Stomach (tissue), 9 donors: ENCODE results near the gene PLK5. TPM values are rescaled to one million over a fixed set of nuclear protein-coding genes. Genes with fewer than 3 reads are reported as not detected.
A peak's percentile ranks its signal among the peaks of the same experiment; 100 is the strongest.

Experiments
- DNase-seq, 2 donors: peaks; one replicate each; pipeline versions ENCODE4 v3.0.0 to v3.0.0-alpha.2; 2013 to 2019
- H3K27ac ChIP-seq, 5 donors: fragments of 200-600 bp in 4 of 5; sonication (generic) in 4 of 5; one replicate each; pipeline ENCODE4 v1.5.1; 2013 to 2019; ENCODE audit warnings: mild to moderate bottlenecking in 1 of 5, moderate library complexity in 1 of 5
- H3K27me3 ChIP-seq, 3 donors: fragments of 200-600 bp; sonication (generic); one replicate each; pipeline ENCODE4 v1.5.1; 2017 to 2019; ENCODE audit warnings: mixed run types in 1 of 3
- H3K36me3 ChIP-seq, 4 donors: fragments of 200-600 bp; sonication (generic); 1 replicate in 3 of 4; 2 replicates in 1 of 4; pipeline ENCODE4 v1.5.1; 2016 to 2019
- H3K4me1 ChIP-seq, 4 donors: fragments of 200-600 bp; sonication (generic); one replicate each; pipeline ENCODE4 v1.5.1; 2016 to 2019
- H3K4me3 ChIP-seq, 4 donors: fragments of 200-600 bp; sonication (generic) in 3 of 4; one replicate each; pipeline ENCODE4 v1.5.1; 2016 to 2019; ENCODE audit warnings: mild to moderate bottlenecking in 1 of 4
- H3K9me3 ChIP-seq, 4 donors: fragments of 200-600 bp; sonication (generic); one replicate each; pipeline ENCODE4 v1.5.1; 2016 to 2019
- EP300 ChIP-seq: sonication (generic); formaldehyde crosslinking; IDR thresholded peaks from one replicate; pipeline ENCODE4 v1.6.1; 2017; ENCODE audit warnings: antibody characterized with exemption
- POLR2A ChIP-seq, 4 donors: fragments of 450-650 bp; IDR thresholded peaks; one replicate each; pipeline ENCODE4 v1.6.1; 2016; ENCODE audit warnings: antibody characterized with exemption in 4 of 4, control low read depth in 2 of 4, mild to moderate bottlenecking in 1 of 4, moderate library complexity in 1 of 4
- POLR2AphosphoS5 ChIP-seq, 3 donors: sonication (generic); formaldehyde crosslinking; IDR thresholded peaks; one replicate each; pipeline ENCODE4 v1.6.1; 2016; ENCODE audit warnings: antibody characterized with exemption in 3 of 3
- WGBS, 5 donors: extraction: QIAGEN DNeasy Blood & Tissue Kit in 3 of 5; methylation state at CpG; one replicate each; pipeline versions ENCODE4 v1.1.5 to v1.1.7; 2013 to 2018; 5-methylcytosine and 5-hydroxymethylcytosine counted together
- intact Hi-C: fragments of 100-400 bp; cut with DNase I; formaldehyde crosslinking; loops from one replicate; pipeline ENCODE4 v1.15.1; 2023; ENCODE audit warnings: low total_unique reads
- polyA plus RNA-seq, 3 donors: library from polyadenylated mRNA; stranded (reverse); fragments of 200-250 nt; gene quantifications; one replicate each; pipeline ENCODE4 v1.2.3, GENCODE V29; 2013
- total RNA-seq, 5 donors: library from RNA; depleted of rRNA; stranded (reverse); fragments of >200 nt; gene quantifications; one replicate each; pipeline versions ENCODE4 v1.1.0 to v1.2.3, GENCODE V29; 2014 to 2016
- TF ChIP-seq, protein P1 (sequence below), 7 experiments: fragments of 450-650 bp in 4 of 7; fragments of 200-600 bp in 3 of 7; sonication (generic) in 3 of 7; IDR thresholded peaks; one replicate each; pipeline ENCODE4 v1.5.1; 2016 to 2019; ENCODE audit warnings: antibody characterized with exemption in 7 of 7, control low read depth in 2 of 7, mild to moderate bottlenecking in 1 of 7
- donor health status: healthy with polysubstance abuse.
- donor health status: Bipolar disorder and iron deficiency.
- donor health status: healthy.

PLK5 gene
- total and polyA plus RNA-seq, 8 donors, result 0.12 to 0.80 TPM; not detected in 6

DNA sequence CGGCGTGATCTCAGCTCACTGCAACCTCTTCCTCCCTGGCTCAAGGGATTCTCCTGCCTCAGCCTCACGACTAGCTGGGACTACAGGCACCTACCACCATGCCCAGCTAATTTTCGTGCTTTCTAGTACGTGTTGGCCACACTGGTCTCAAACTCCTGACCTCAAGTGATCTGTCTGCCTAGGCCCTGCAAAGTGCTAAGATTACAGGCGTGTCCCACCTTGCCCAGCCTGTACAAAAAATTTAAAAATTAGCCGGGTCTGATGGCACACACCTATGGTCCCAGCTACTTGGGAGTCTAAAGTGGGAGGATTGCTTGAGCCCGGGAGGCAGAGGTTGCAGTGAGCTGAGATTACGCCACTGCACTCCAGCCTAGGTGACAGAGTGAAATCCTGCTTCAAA, 48.9 kb downstream of the PLK5 start:
- DNase-seq, result no peak
- Histone ChIP-seq H3K27ac (no peak overlapping the region), H3K36me3 (peaks cover 11 to 19% (median 17%) of the 10 kb centered on the region in 4 donors), H3K27me3 (peaks cover 0 to 4% (median 0%) of the 10 kb centered on the region in 3 donors), H3K4me3 (no peak overlapping the region), H3K9me3 (no peaks in the 10 kb centered on the region), H3K4me1 (peaks cover 5 to 9% (median 7%) of the 10 kb centered on the region in 4 donors)
- TF ChIP-seq, protein P1, sequence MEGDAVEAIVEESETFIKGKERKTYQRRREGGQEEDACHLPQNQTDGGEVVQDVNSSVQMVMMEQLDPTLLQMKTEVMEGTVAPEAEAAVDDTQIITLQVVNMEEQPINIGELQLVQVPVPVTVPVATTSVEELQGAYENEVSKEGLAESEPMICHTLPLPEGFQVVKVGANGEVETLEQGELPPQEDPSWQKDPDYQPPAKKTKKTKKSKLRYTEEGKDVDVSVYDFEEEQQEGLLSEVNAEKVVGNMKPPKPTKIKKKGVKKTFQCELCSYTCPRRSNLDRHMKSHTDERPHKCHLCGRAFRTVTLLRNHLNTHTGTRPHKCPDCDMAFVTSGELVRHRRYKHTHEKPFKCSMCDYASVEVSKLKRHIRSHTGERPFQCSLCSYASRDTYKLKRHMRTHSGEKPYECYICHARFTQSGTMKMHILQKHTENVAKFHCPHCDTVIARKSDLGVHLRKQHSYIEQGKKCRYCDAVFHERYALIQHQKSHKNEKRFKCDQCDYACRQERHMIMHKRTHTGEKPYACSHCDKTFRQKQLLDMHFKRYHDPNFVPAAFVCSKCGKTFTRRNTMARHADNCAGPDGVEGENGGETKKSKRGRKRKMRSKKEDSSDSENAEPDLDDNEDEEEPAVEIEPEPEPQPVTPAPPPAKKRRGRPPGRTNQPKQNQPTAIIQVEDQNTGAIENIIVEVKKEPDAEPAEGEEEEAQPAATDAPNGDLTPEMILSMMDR (IDR thresholded peaks at IDR 0.05), result no peak
- TF ChIP-seq EP300 (no peak), POLR2AphosphoS5 (IDR thresholded peaks at IDR 0.05) (no peak), POLR2A (IDR thresholded peaks at IDR 0.05) (no peak)
- WGBS, 5 donors, result 70 to 83% (median 81%) methylated on average over 9 of the region's 9 CpGs
- intact Hi-C loops, result no loop called here

DNA sequence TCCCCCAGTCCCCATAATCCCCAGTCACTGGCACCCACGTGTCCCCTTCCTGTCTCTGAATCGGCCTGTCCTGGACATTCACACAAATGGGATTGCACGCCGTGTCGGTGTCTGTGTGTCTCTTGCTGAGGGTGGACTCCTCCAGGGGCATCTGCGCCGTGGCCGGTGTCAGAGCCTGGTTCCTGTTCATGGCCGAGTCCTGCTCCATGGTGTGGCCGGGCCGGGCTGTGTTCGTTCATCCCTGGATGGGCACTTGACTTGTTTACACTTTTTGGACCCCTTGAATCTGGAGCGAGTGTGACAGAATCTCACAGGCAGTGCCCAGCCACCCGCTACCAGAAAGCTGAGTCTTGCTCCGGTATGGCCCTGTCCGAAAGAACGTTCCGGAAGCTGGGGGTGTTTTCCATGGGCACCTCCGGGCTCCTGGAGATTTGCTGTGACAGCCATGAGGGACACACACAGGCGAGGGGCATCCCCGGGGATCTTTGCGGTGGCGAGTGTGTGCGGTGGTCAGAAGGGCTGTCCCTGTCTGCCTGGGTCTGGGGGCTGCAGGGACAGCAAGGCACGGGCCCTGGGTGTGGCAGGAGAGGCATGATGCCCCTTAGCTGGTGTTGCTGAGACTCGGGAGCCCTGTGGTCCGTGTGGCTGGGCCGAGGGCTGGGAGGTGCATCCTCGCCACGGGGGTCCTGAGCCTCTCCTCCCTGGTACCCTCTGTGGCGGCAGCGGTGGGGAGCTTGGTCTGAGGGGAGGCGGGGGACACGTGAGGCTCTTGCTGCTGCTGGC, 50.7 kb downstream of the PLK5 start:
- Histone ChIP-seq H3K4me1 (no peaks in the 10 kb centered on the region), H3K27ac (no peak overlapping the region), H3K27me3 (peaks cover 0 to 2% (median 0%) of the 10 kb centered on the region in 3 donors), H3K4me3 (no peak overlapping the region), H3K9me3 (no peaks in the 10 kb centered on the region), H3K36me3 (peaks cover 17 to 36% (median 35%) of the 10 kb centered on the region in 4 donors)
- 84 to 91% (median 87%) methylated on average over 30 to 34 of the region's 34 CpGs for WGBS, 5 donors
- DNase-seq, result no peak
- TF ChIP-seq, protein P1 (IDR thresholded peaks at IDR 0.05), result no peak
- no peak for TF ChIP-seq POLR2AphosphoS5 (IDR thresholded peaks at IDR 0.05)
- no peak for TF ChIP-seq POLR2A (IDR thresholded peaks at IDR 0.05)
- TF ChIP-seq EP300, result no peak
- intact Hi-C loops, result no loop called here

DNA sequence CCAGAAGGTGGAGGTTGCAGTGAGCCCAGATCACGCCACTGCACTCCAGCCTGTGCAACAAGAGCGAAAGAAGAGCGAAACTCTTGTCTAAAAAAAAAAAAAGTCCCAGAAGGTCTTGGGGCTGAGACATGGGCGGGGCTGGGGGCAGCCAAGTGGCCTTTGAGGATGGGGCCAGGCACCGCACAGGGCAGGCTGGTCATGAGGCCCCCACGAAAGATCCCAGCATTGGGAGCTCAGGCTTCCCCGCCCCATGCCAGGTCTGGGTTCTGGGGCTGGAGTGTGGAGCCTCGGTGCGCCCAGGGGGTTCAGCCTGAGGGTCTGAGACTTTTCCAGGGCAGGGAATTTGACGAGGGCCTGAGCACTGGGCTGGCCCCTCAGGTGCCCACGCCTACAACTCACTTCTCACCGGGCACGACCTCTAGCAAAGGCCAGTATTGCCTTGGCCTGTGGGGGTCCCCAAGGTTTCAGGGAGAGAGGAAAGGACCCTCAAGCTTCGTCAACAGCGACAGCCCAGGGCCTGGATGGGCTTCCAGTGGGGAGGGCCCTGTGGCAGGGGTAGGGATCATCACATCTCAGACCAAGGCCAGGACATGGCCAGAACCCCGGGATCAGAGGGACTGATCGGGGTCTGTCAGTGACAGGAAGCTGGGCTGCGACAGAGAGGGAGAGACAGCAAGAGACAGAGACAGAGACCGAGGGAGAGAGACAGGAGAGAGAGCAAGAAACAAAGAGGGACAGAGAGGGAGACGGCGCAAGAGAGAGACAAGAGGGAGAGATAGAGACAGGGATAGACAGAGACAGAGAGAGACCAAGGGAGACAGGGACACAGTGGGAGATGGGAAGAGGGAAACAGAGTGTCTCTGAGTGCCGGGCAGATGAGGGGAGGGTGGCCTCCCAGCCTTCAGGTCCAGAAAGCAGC, 51.7 kb downstream of the PLK5 start:
- Histone ChIP-seq H3K27ac (no peak overlapping the region), H3K9me3 (no peaks in the 10 kb centered on the region), H3K4me3 (no peak overlapping the region), H3K4me1 (no peaks in the 10 kb centered on the region), H3K27me3 (no peaks in the 10 kb centered on the region), H3K36me3 (peaks cover 27 to 47% (median 45%) of the 10 kb centered on the region in 4 donors)
- intact Hi-C loops, result no loop called here
- DNase-seq, result no peak
- TF ChIP-seq, protein P1 (IDR thresholded peaks at IDR 0.05), result no peak
- WGBS, 5 donors, result 73 to 82% (median 78%) methylated on average over 20 to 22 of the region's 22 CpGs

DNA sequence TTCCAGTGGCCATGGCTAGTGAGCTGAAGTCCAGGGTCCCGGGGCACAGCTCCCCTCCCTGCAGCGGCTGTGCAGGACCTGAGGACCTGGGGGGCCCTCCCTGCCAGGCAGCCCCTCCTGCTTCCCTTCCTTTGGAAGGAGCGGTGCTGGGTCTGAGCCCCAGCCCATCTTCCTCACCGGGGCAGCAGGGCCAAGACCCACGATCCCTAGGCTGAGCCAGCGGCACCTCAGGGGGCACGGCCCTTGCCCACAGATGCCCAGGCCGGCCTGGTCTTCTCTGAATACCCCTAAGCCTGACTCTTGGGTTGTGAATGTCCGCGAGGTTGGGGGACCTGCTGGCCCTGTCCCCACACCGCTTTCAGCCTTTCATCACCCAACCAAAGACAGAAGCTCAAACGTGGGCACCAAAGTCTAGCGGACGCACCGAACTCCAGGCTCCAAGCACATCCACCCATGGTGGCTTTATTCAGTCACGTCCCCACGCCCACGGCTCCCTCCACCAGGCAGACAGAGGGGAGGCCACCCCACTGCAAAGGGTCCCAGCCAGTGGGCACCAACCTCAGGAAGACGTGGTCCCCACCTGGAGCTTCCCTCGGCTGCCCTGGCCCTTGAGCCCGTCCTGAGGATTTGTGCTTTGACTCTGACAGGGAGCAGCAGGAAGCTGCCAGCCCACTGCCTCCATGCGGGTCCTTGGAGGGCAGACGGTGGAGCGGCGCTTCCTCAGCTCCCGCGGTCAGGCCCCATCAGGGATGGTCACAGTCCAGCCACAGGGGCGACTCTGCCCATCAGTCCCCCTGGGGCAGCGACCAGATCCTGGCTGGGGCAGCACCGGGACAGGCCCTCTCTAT, 52.6 kb downstream of the PLK5 start:
- no peak for DNase-seq
- Histone ChIP-seq H3K36me3 (peaks cover 36 to 56% (median 54%) of the 10 kb centered on the region in 4 donors), H3K4me3 (no peak overlapping the region), H3K9me3 (no peaks in the 10 kb centered on the region), H3K4me1 (no peaks in the 10 kb centered on the region), H3K27me3 (no peaks in the 10 kb centered on the region), H3K27ac (peak overlapping the region in 1 of 5 donors; percentile 9)
- WGBS, 5 donors, result 86 to 92% (median 88%) methylated on average over 8 to 30 of the region's 30 CpGs
- intact Hi-C loops, result no loop called here
- TF ChIP-seq POLR2AphosphoS5 (IDR thresholded peaks at IDR 0.05), result no peak
- TF ChIP-seq EP300, result no peak
- TF ChIP-seq, protein P1 (IDR thresholded peaks at IDR 0.05), result no peak
- TF ChIP-seq POLR2A (IDR thresholded peaks at IDR 0.05), result no peak
